ENCODE results near the gene MEIS1.

Gene MEIS1

GRCh38 chr2:66469214-66469902 lies 34.4 kb downstream of the MEIS1 start:
- TF ChIP-seq CTCF (IDR thresholded peaks at IDR 0.05; ENCODE audit: low read depth, low read length, missing control alignments): no peak
- H3K4me3 ChIP-seq (replicated peaks; ENCODE audit: low read depth, low read length): no peak overlapping the region
- DNase-seq (ENCODE audit: extremely low read depth, low read depth): no peak

- no peak overlapping the region for H3K4me3 ChIP-seq (replicated peaks; ENCODE audit: low read depth, low read length)
- DNase-seq (ENCODE audit: extremely low read depth, low read depth): no peak
- TF ChIP-seq CTCF (IDR thresholded peaks at IDR 0.05; ENCODE audit: low read depth, low read length, missing control alignments): no peak
Measured at GRCh38 chr2:66470199-66470598, 35.3 kb downstream of the MEIS1 start.

GRCh38 chr2:66472225-66472843 lies 37.4 kb downstream of the MEIS1 start:
- H3K4me3 ChIP-seq (replicated peaks; ENCODE audit: low read depth, low read length): no peak overlapping the region
- DNase-seq (ENCODE audit: extremely low read depth, low read depth): no peak
- TF ChIP-seq CTCF (IDR thresholded peaks at IDR 0.05; ENCODE audit: low read depth, low read length, missing control alignments): no peak

GRCh38 chr2:66477135-66477842 lies 42.4 kb downstream of the MEIS1 start:
- TF ChIP-seq CTCF (IDR thresholded peaks at IDR 0.05; ENCODE audit: low read depth, low read length, missing control alignments): no peak
- no peak for DNase-seq (ENCODE audit: extremely low read depth, low read depth)
- no peak overlapping the region for H3K4me3 ChIP-seq (replicated peaks; ENCODE audit: low read depth, low read length)

GRCh38 chr2:66478299-66478698 lies 43.4 kb downstream of the MEIS1 start:
- DNase-seq (ENCODE audit: extremely low read depth, low read depth): no peak
- H3K4me3 ChIP-seq (replicated peaks; ENCODE audit: low read depth, low read length): no peak overlapping the region
- TF ChIP-seq CTCF (IDR thresholded peaks at IDR 0.05; ENCODE audit: low read depth, low read length, missing control alignments): no peak

GRCh38 chr2:66478731-66479316 lies 43.9 kb downstream of the MEIS1 start:
- TF ChIP-seq CTCF (IDR thresholded peaks at IDR 0.05; ENCODE audit: low read depth, low read length, missing control alignments): no peak

More at GRCh38 chr2:66478731-66479316, 43.9 kb downstream of the MEIS1 start:
- H3K4me3 ChIP-seq (replicated peaks; ENCODE audit: low read depth, low read length): no peak overlapping the region
- no peak for DNase-seq (ENCODE audit: extremely low read depth, low read depth)
